Mesothelial cell of epicardium (in vitro differentiated cells): Measurements from ENCODE around the gene TBATA. TPM values are rescaled to one million over a fixed set of nuclear protein-coding genes. Genes with fewer than 3 reads are reported as not detected.

ENCODE experiments used
- DNase-seq, 2 experiments: peaks; one replicate each; pipeline ENCODE4 v3.0.0; 2021; ENCODE audit warnings: low spot score in 2 of 2; ENCODE audit not compliant: unreplicated experiment in 2 of 2
- H3K27ac Mint-ChIP-seq: 2 replicates; pipeline ENCODE4 v1.8.0; 2021; ENCODE audit warnings: mixed read lengths
- H3K27me3 Mint-ChIP-seq: 2 replicates; pipeline ENCODE4 v1.8.0; 2021; ENCODE audit warnings: low read depth, mixed read lengths
- H3K36me3 Mint-ChIP-seq: 2 replicates; pipeline ENCODE4 v1.8.0; 2021; ENCODE audit warnings: mixed read lengths
- H3K4me1 Mint-ChIP-seq: 2 replicates; pipeline ENCODE4 v1.8.0; 2021; ENCODE audit warnings: mixed read lengths
- H3K4me3 Mint-ChIP-seq: 2 replicates; pipeline ENCODE4 v1.8.0; 2021; ENCODE audit warnings: mild to moderate bottlenecking, moderate library complexity, mixed read lengths
- H3K9me3 Mint-ChIP-seq: 2 replicates; pipeline ENCODE4 v1.8.0; 2021; ENCODE audit warnings: mixed read lengths
- CTCF ChIP-seq: fragments of 200-600 bp; sonication (generic); IDR thresholded peaks from one replicate; pipeline ENCODE4 v1.5.0; 2021; ENCODE audit warnings: antibody characterized with exemption; ENCODE audit not compliant: unreplicated experiment
- total RNA-seq: library from RNA; stranded (reverse); gene quantifications from 3 replicates; pipeline ENCODE4 v1.2.1, GENCODE V29; 2021

Gene TBATA
- total RNA-seq, 1 donor from 2014 or later = not detected

- TF ChIP-seq CTCF = no peak
- Mint-ChIP-seq H3K4me1 (peaks cover 14% of the 10 kb centered on the region), H3K27me3 (no peaks in the 10 kb centered on the region), H3K36me3 (no peaks in the 10 kb centered on the region), H3K4me3 (no peak overlapping the region), H3K9me3 (peaks cover 5% of the 10 kb centered on the region), H3K27ac (no peak overlapping the region)
- DNase-seq = no peak
Measured at GRCh38 chr10:70751991-70752390, 33.2 kb downstream of the TBATA start.

- Mint-ChIP-seq H3K4me3 (no peak overlapping the region), H3K4me1 (peaks cover 14% of the 10 kb centered on the region), H3K27ac (no peak overlapping the region), H3K36me3 (no peaks in the 10 kb centered on the region), H3K27me3 (no peaks in the 10 kb centered on the region), H3K9me3 (peaks cover 5% of the 10 kb centered on the region)
- TF ChIP-seq CTCF = no peak
- DNase-seq = no peak
Measured at GRCh38 chr10:70751356-70751755, 33.8 kb downstream of the TBATA start.

- no peaks in the 10 kb centered on the region for H3K27me3 Mint-ChIP-seq
- no peak for TF ChIP-seq CTCF
- H3K36me3 Mint-ChIP-seq = no peaks in the 10 kb centered on the region
Measured at GRCh38 chr10:70750156-70750703, 34.9 kb downstream of the TBATA start.

GRCh38 chr10:70749756-70750155, 35.4 kb downstream of the TBATA start:
- Mint-ChIP-seq H3K27me3 (no peaks in the 10 kb centered on the region), H3K9me3 (peaks cover 8% of the 10 kb centered on the region), H3K36me3 (no peaks in the 10 kb centered on the region), H3K27ac (no peak overlapping the region), H3K4me3 (no peak overlapping the region), H3K4me1 (peaks cover 8% of the 10 kb centered on the region)
- no peak for DNase-seq
- TF ChIP-seq CTCF = no peak

More at GRCh38 chr10:70750156-70750703, 34.9 kb downstream of the TBATA start:
- no peak for DNase-seq
- no peak overlapping the region for H3K4me3 Mint-ChIP-seq
- peaks cover 13% of the 10 kb centered on the region for H3K4me1 Mint-ChIP-seq
- H3K27ac Mint-ChIP-seq = no peak overlapping the region
- H3K9me3 Mint-ChIP-seq = peaks cover 8% of the 10 kb centered on the region

GRCh38 chr10:70748801-70749573, 36.2 kb downstream of the TBATA start:
- H3K4me1 Mint-ChIP-seq = peaks cover under 1% of the 10 kb centered on the region
- no peaks in the 10 kb centered on the region for H3K36me3 Mint-ChIP-seq
- H3K4me3 Mint-ChIP-seq = no peak overlapping the region
- peaks cover 8% of the 10 kb centered on the region for H3K9me3 Mint-ChIP-seq
- no peak for TF ChIP-seq CTCF
- no peak for DNase-seq
- H3K27me3 Mint-ChIP-seq = no peaks in the 10 kb centered on the region
- H3K27ac Mint-ChIP-seq = no peak overlapping the region
